SK-N-SH treated with all-trans-retinoic acid at 6 μM for 48 hours (cell line): ENCODE data around the gene MUSK.

Source experiments
- ATAC-seq: fragments of 200-7000 bp; cut with Tn5 transposase; 3 replicates; pipeline ENCODE4 v1.9.1; 2020; ENCODE audit warnings: mild to moderate bottlenecking, moderate library complexity
- ARNTL ChIP-seq: fragments of 450-650 bp; formaldehyde crosslinking; IDR thresholded peaks from 2 replicates; pipeline ENCODE4 v1.5.0; 2020; ENCODE audit warnings: low read depth, mild to moderate bottlenecking, moderate library complexity, borderline replicate concordance
- BACH2 ChIP-seq: fragments of 250-450 bp; sonication (Bioruptor Pico); IDR thresholded peaks from 2 replicates; pipeline ENCODE4 v1.9.0; 2021; ENCODE audit warnings: mild to moderate bottlenecking, borderline replicate concordance
- CSDC2 ChIP-seq: fragments of 250-450 bp; sonication (Bioruptor Pico); IDR thresholded peaks from 2 replicates; pipeline ENCODE4 v1.5.0; 2020; ENCODE audit warnings: mild to moderate bottlenecking, moderate library complexity
- ESRRG ChIP-seq: fragments of 250-450 bp; sonication (Bioruptor Pico); IDR thresholded peaks from 2 replicates; pipeline ENCODE4 v1.6.1; 2021; ENCODE audit warnings: mild to moderate bottlenecking
- GLIS3 ChIP-seq: fragments of 250-450 bp; sonication (Bioruptor Pico); IDR thresholded peaks from 2 replicates; pipeline ENCODE4 v1.5.0; 2020; ENCODE audit warnings: mild to moderate bottlenecking, moderate library complexity
- ISL1 ChIP-seq: fragments of 250-450 bp; sonication (Bioruptor Pico); IDR thresholded peaks from 2 replicates; pipeline ENCODE4 v2.1.2; 2022; ENCODE audit warnings: mild to moderate bottlenecking, moderate library complexity
- OSR1 ChIP-seq: fragments of 250-450 bp; sonication (Bioruptor Pico); IDR thresholded peaks from 2 replicates; pipeline ENCODE4 v1.8.0; 2022; ENCODE audit warnings: moderate library complexity, mild to moderate bottlenecking, inconsistent platforms
- POU6F1 ChIP-seq: fragments of 250-450 bp; sonication (Bioruptor Pico); IDR thresholded peaks from 2 replicates; pipeline ENCODE4 v1.8.0; 2021; ENCODE audit warnings: low read depth, mild to moderate bottlenecking, moderate library complexity, borderline replicate concordance
- PPARA ChIP-seq: fragments of 250-450 bp; sonication (Bioruptor Pico); IDR thresholded peaks from 2 replicates; pipeline ENCODE4 v1.5.0; 2020; ENCODE audit warnings: mild to moderate bottlenecking, borderline replicate concordance
- RARB ChIP-seq: fragments of 250-450 bp; sonication (Bioruptor Pico); IDR thresholded peaks from 2 replicates; pipeline ENCODE4 v1.8.0; 2021; ENCODE audit warnings: mild to moderate bottlenecking, moderate library complexity
- SNAI2 ChIP-seq: fragments of 250-450 bp; sonication (Bioruptor Pico); IDR thresholded peaks from 2 replicates; pipeline ENCODE4 v1.5.0; 2020; ENCODE audit warnings: mild to moderate bottlenecking, moderate library complexity
- TCF4 ChIP-seq: fragments of 250-450 bp; sonication (Bioruptor Pico); IDR thresholded peaks from 2 replicates; pipeline ENCODE4 v1.8.0; 2021; ENCODE audit warnings: mild to moderate bottlenecking, moderate library complexity, borderline replicate concordance
- TOX ChIP-seq: fragments of 250-450 bp; sonication (Bioruptor Pico); IDR thresholded peaks from 2 replicates; pipeline ENCODE4 v1.8.0; 2021; ENCODE audit warnings: mild to moderate bottlenecking, moderate library complexity, borderline replicate concordance
- ZC3H10 ChIP-seq: fragments of 250-450 bp; sonication (Bioruptor Pico); IDR thresholded peaks from 2 replicates; pipeline ENCODE4 v1.5.1; 2021; ENCODE audit warnings: mild to moderate bottlenecking, moderate library complexity
- ZFP3 ChIP-seq: fragments of 250-450 bp; sonication (Bioruptor Pico); IDR thresholded peaks from 2 replicates; pipeline ENCODE4 v1.5.0; 2020; ENCODE audit warnings: mild to moderate bottlenecking, moderate library complexity
- ZFP30 ChIP-seq: fragments of 450-650 bp; formaldehyde crosslinking; IDR thresholded peaks from 2 replicates; pipeline ENCODE4 v1.5.0; 2022; ENCODE audit warnings: mild to moderate bottlenecking, moderate library complexity
- ZNF565 ChIP-seq: fragments of 450-650 bp; formaldehyde crosslinking; conservative IDR thresholded peaks from 2 replicates; pipeline ENCODE4 v1.5.0; 2020; ENCODE audit warnings: low read depth, mild to moderate bottlenecking, moderate library complexity
- ZNF70 ChIP-seq: fragments of 450-650 bp; formaldehyde crosslinking; IDR thresholded peaks from 2 replicates; pipeline ENCODE4 v1.5.0; 2020; ENCODE audit warnings: mild to moderate bottlenecking, moderate library complexity
- TF ChIP-seq, protein P1 (sequence below): fragments of 250-450 bp; sonication (Bioruptor Pico); IDR thresholded peaks from 2 replicates; pipeline ENCODE4 v1.5.1; 2020; ENCODE audit warnings: low read depth, mild to moderate bottlenecking, moderate library complexity
- TF ChIP-seq, protein P2 (sequence below): fragments of 250-450 bp; sonication (Bioruptor Pico); IDR thresholded peaks from 2 replicates; pipeline ENCODE4 v1.5.0; 2020; ENCODE audit warnings: mild to moderate bottlenecking, moderate library complexity
- TF ChIP-seq, protein P3 (sequence below): fragments of 250-450 bp; sonication (Bioruptor Pico); IDR thresholded peaks from 2 replicates; pipeline ENCODE4 v1.8.0; 2020; ENCODE audit warnings: mild to moderate bottlenecking, moderate library complexity, borderline replicate concordance

The MUSK gene

DNA sequence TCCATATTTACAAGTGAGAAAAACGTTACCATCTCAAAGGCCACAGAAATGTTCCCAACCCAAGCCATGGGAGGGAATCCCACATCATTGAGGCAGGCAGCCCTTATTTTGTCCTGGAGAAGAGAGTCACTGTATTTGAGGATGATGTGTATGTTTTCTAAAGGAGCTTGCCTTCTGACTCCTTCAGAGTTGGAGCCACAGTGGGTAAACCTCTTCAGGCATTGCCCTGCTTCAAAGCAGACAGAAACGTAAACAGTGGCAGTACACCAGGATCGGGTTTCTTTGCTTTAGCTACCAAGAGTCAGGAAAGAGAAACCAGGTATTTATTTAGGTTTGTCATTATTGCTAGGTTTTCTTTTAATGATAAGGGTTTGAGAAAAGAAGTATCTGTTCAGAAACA lies 45.7 kb downstream of the MUSK start:
- ATAC-seq, result no peak
- TF ChIP-seq SNAI2 (no peak), BACH2 (CRISPR knock-in tag) (no peak), TCF4 (CRISPR knock-in tag) (no peak), OSR1 (no peak), TOX (CRISPR knock-in tag) (no peak), ESRRG (CRISPR knock-in tag) (no peak), POU6F1 (CRISPR knock-in tag) (no peak), ZFP3 (CRISPR knock-in tag) (no peak), ZNF565 (CRISPR knock-in tag) (no peak), RARB (no peak), ISL1 (no peak), ZFP30 (CRISPR knock-in tag) (no peak), ZNF70 (CRISPR knock-in tag) (no peak)
- TF ChIP-seq, protein P1, sequence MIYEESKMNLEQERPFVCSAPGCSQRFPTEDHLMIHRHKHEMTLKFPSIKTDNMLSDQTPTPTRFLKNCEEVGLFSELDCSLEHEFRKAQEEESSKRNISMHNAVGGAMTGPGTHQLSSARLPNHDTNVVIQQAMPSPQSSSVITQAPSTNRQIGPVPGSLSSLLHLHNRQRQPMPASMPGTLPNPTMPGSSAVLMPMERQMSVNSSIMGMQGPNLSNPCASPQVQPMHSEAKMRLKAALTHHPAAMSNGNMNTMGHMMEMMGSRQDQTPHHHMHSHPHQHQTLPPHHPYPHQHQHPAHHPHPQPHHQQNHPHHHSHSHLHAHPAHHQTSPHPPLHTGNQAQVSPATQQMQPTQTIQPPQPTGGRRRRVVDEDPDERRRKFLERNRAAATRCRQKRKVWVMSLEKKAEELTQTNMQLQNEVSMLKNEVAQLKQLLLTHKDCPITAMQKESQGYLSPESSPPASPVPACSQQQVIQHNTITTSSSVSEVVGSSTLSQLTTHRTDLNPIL (CRISPR knock-in tag), result no peak
- TF ChIP-seq, protein P2, sequence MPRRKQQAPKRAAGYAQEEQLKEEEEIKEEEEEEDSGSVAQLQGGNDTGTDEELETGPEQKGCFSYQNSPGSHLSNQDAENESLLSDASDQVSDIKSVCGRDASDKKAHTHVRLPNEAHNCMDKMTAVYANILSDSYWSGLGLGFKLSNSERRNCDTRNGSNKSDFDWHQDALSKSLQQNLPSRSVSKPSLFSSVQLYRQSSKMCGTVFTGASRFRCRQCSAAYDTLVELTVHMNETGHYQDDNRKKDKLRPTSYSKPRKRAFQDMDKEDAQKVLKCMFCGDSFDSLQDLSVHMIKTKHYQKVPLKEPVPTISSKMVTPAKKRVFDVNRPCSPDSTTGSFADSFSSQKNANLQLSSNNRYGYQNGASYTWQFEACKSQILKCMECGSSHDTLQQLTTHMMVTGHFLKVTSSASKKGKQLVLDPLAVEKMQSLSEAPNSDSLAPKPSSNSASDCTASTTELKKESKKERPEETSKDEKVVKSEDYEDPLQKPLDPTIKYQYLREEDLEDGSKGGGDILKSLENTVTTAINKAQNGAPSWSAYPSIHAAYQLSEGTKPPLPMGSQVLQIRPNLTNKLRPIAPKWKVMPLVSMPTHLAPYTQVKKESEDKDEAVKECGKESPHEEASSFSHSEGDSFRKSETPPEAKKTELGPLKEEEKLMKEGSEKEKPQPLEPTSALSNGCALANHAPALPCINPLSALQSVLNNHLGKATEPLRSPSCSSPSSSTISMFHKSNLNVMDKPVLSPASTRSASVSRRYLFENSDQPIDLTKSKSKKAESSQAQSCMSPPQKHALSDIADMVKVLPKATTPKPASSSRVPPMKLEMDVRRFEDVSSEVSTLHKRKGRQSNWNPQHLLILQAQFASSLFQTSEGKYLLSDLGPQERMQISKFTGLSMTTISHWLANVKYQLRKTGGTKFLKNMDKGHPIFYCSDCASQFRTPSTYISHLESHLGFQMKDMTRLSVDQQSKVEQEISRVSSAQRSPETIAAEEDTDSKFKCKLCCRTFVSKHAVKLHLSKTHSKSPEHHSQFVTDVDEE (CRISPR knock-in tag), result no peak
- TF ChIP-seq, protein P3, sequence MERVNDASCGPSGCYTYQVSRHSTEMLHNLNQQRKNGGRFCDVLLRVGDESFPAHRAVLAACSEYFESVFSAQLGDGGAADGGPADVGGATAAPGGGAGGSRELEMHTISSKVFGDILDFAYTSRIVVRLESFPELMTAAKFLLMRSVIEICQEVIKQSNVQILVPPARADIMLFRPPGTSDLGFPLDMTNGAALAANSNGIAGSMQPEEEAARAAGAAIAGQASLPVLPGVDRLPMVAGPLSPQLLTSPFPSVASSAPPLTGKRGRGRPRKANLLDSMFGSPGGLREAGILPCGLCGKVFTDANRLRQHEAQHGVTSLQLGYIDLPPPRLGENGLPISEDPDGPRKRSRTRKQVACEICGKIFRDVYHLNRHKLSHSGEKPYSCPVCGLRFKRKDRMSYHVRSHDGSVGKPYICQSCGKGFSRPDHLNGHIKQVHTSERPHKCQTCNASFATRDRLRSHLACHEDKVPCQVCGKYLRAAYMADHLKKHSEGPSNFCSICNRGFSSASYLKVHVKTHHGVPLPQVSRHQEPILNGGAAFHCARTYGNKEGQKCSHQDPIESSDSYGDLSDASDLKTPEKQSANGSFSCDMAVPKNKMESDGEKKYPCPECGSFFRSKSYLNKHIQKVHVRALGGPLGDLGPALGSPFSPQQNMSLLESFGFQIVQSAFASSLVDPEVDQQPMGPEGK (CRISPR knock-in tag), result no peak

DNA sequence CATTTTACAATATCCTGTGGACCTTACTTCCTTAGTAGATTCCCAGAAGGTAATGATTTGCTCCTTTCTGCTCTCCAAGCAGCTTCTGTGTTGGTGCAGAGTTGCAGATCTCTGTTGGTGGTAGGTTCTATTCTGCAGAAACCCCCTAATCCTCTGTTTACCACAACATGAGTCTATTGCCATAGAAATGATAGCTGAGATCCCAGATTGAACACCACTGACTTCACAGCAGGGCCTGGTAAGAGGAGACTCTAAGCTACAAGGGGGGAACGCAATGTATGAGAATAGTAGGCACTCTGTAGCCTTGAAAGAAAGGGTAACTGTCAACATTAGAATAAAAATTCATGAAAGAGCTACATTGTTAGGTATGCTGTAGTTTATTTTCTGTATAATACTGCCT lies 59.5 kb downstream of the MUSK start:
- no peak for ATAC-seq
- no peak for TF ChIP-seq ZFP3 (CRISPR knock-in tag)
- TF ChIP-seq PPARA, result no peak
- TF ChIP-seq POU6F1 (CRISPR knock-in tag), result no peak
- TF ChIP-seq ESRRG (CRISPR knock-in tag), result no peak
- no peak for TF ChIP-seq OSR1
- TF ChIP-seq ZNF565 (CRISPR knock-in tag), result no peak
- TF ChIP-seq, protein P2 (CRISPR knock-in tag), result no peak
- no peak for TF ChIP-seq GLIS3 (CRISPR knock-in tag)

GRCh38 chr9:110729641-110730040 lies 61.0 kb downstream of the MUSK start:
- no peak for TF ChIP-seq SNAI2
- TF ChIP-seq ZNF70 (CRISPR knock-in tag), result no peak
- no peak for TF ChIP-seq POU6F1 (CRISPR knock-in tag)
- TF ChIP-seq ARNTL (CRISPR knock-in tag), result no peak
- TF ChIP-seq OSR1, result no peak
- no peak for TF ChIP-seq CSDC2 (CRISPR knock-in tag)
- TF ChIP-seq GLIS3 (CRISPR knock-in tag), result no peak
- TF ChIP-seq ZC3H10 (CRISPR knock-in tag), result no peak
- no peak for TF ChIP-seq TCF4 (CRISPR knock-in tag)
- no peak for TF ChIP-seq ZFP3 (CRISPR knock-in tag)
- ATAC-seq, result no peak
